PC-3 (cell line): ENCODE data around the gene PDGFC.

ENCODE experiments used
- EZH2 ChIP-seq: fragments of 300-600 bp; sonication (generic); IDR thresholded peaks from one replicate; pipeline ENCODE4 v1.6.1; 2017; ENCODE audit warnings: antibody characterized with exemption, mild to moderate bottlenecking, low read length; ENCODE audit not compliant: unreplicated experiment
- TF ChIP-seq, protein P1 (sequence below): fragments of 300-600 bp; sonication (generic); conservative IDR thresholded peaks from 2 replicates; pipeline ENCODE4 v1.5.1; 2017; ENCODE audit warnings: antibody characterized with exemption, low read depth, mild to moderate bottlenecking, low read length

DNA sequence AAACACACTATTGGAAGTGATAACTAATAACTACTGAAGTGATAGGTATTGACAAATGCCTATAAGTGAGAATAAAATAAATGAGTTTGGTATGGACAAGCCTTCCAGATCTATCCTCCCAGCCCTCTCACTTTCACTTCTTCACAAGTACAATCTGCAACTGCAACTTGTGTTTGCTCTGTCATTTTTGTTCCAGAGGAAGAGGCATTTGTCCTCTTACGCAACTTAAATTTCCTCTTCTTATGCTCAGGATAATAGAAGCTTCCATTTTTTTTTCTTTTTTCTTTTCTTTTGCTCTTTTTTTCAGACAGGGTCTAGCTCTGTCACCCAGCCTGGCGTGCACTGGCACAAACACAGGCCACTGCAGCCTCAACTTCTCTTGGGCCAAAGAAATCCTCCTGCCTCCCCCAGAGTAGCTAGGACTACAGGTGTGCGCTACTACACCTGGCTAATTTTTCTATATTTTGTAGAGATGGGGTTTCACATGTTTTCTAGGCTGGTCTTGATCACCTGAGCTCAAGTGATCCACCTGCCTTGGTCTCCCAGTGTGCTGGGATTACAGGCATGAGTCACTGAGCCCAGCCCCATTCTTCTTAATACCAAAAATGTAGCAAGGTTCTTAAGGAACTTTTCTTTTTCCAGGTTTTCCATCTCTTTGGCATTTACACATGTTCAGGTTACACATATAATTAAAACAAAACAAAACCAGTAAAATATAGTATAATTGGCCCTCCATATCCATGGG is 73.1 kb downstream of the PDGFC start:
- TF ChIP-seq EZH2: no peak
- TF ChIP-seq, protein P1, sequence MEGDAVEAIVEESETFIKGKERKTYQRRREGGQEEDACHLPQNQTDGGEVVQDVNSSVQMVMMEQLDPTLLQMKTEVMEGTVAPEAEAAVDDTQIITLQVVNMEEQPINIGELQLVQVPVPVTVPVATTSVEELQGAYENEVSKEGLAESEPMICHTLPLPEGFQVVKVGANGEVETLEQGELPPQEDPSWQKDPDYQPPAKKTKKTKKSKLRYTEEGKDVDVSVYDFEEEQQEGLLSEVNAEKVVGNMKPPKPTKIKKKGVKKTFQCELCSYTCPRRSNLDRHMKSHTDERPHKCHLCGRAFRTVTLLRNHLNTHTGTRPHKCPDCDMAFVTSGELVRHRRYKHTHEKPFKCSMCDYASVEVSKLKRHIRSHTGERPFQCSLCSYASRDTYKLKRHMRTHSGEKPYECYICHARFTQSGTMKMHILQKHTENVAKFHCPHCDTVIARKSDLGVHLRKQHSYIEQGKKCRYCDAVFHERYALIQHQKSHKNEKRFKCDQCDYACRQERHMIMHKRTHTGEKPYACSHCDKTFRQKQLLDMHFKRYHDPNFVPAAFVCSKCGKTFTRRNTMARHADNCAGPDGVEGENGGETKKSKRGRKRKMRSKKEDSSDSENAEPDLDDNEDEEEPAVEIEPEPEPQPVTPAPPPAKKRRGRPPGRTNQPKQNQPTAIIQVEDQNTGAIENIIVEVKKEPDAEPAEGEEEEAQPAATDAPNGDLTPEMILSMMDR: no peak
